NCI-H128 (cell line): ENCODE results near the gene ERG.

Experiments
- DNase-seq: peaks from one replicate; lab custom pipeline; 2025; ENCODE audit not compliant: unreplicated experiment; lab: John Stamatoyannopoulos, UW

The ERG gene

GRCh38 chr21:38474796-38475195 is 23.5 kb downstream of the ERG start:
- no peak for DNase-seq

DNA sequence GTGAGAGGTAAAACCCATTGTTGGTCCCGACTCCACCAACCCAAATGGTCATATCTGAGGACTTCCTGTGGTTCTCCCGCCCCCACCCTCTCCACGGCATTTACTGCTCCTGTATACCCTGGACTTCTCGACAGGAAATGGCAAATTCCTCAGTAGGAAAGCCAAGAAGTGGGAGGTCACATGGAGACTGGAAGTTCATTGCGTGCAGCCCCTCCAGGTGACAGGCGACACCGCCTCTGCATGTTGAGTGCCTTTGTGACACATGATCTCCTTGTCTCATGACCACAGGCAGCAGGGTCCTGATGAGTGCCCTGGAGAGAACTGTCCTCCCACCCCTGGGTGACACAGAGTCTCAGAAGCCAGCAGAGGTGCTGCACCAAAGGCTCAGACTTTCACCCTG is 24.2 kb downstream of the ERG start:
- DNase-seq = no peak

DNA sequence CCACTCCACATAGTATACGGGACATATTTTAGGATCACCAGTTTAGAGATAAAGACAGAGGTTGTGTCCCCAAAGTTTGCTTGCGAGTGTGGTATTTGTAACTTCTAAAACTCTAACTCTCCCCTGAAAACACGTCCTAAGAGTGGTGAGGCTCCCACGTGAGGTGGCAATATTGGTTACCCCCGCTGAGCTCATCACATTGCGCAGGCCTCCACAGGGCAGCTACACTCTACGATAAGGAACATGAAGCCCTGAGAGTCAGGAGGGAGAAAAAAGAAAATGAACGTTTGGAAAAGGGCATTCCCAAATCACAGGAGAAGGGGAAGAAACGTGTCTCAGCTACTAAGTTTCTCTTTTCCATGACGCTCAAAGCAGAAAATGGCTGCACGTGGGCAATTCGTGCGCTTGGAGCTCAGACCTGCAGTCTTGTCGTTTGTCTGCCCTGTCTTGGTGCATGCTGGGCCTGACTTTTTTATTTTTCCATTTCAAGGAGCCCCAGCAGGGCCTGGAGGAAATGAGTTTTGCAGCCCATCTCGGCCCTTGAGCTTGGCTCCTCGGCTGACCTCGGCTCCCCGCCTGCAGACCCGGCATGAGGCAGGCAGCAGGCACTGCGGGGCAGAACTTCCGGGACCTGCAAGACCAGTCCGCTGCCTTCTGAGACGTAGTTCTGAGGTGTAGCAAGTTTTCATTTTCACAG is 25.7 kb downstream of the ERG start:
- no peak for DNase-seq

- no peak for DNase-seq
Observed at GRCh38 chr21:38471766-38472165, 26.5 kb downstream of the ERG start.

DNA sequence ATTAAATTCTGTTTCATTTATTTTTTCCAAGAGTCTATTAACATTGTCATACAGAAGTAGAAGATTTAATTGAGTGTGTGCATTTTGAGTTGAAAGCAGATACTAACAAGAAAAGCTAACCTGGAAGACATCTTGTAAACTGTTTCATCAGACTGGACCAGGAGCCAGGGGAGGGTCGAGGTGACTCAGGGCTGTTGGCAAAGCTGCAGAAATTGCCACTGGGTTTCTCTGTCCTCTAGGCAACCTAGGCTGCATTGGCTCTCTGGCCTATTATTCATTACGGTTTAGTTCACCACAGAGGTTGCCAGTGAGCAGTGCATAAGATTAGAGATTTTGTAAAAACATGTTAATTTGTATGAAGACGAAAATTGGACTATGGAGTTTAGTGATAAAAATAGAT is 27.5 kb downstream of the ERG start:
- no peak for DNase-seq

- no peak for DNase-seq
Observed at GRCh38 chr21:38469642-38470041, 28.6 kb downstream of the ERG start.

DNA sequence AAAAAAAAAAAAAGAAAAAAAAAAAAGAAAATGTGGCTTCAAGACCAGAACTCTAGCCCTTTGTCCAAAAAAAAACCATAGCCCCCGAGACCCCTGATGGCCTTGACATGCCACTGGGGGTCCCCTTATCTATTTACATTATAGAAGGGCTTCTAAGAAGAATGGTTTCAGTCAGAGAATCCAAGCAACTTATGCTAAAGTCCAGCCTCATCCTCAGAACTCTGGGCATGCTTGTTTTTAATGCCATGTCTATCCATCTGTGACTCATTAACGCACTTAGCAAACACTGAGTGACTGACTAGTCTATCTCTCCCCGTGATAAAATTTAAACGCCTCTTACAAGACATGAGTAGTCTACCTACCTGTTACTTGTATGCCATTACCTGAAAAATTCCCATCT is 29.3 kb downstream of the ERG start:
- no peak for DNase-seq

- DNase-seq = no peak
Observed at GRCh38 chr21:38467911-38468310, 30.4 kb downstream of the ERG start.

DNA sequence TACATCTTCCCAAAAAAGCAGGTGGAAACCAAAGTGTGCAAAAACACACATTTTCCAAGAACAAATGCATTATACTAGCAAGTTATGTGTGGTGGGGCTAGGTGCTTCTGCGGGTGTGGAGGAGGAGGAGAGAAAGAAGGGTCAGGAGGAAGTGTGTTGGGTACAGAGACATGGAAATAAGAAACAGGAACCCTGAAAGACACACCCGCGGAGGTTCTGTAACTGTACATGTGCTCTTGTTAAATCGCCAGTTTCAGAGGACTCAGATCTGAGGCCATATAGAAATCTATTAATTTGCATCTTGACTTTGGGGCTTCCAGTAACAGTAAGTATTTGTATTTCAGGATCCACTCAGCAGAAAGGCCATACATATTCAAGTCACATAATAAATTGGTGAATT is 30.9 kb downstream of the ERG start:
- DNase-seq = no peak

- no peak for DNase-seq
Observed at GRCh38 chr21:38460171-38460742, 38.0 kb downstream of the ERG start.

- DNase-seq = no peak
Observed at GRCh38 chr21:38459490-38459889, 38.8 kb downstream of the ERG start.

DNA sequence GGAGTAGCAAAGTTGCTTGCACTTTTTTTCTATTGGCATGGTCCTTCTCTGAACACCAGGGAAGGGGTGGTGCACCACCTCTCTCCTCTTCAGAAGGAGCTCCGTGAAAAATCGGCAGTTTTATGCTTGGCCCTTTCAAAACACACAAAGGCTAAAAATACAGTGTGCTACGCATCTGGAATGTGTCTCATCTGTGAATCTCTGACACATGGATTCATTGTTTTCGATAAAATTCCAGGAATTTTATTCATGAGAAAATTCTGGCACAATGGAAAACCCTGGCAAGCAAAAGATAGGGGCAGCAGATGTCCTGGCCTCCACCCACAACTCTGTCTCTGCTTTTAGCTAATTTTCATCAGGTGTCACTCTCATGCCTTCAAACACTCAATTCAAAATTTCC is 42.9 kb downstream of the ERG start:
- DNase-seq = no peak

- DNase-seq = no peak
Observed at GRCh38 chr21:38454702-38455101, 43.6 kb downstream of the ERG start.

- DNase-seq = no peak
Observed at GRCh38 chr21:38454161-38454560, 44.1 kb downstream of the ERG start.

DNA sequence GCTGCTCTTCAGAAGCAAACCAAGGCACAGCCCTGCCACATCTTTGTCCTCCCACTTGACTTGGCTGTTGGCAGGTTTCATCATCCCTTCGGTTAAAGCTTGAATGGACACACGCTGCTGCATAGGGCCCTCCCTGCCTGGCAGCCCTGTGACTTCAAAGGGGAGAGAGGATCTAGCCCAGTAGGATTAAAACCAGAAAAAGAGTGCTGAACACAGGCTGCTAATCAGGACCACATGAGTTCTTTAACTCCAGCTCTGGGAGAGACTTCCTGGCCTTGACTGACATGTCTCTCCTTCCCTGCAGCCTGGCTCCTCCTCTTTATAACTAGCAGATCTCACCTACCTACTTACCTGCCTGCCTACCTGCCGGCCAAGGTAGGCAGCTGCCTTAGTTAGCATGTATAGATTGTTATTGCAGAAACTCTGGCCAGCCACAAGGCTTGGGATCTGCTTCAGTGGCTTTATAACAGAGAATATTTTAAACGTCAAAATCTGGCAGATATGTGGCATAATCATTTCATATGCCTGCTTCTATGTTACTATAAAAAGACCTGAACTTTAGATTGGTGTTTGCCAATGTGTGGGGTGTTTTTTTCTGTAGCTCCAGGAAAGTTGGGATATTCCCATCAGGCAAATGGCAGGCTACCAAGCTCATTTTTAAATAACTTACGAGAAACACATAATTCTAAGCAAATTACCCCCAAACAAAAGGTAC is 49.4 kb downstream of the ERG start:
- DNase-seq = no peak

DNA sequence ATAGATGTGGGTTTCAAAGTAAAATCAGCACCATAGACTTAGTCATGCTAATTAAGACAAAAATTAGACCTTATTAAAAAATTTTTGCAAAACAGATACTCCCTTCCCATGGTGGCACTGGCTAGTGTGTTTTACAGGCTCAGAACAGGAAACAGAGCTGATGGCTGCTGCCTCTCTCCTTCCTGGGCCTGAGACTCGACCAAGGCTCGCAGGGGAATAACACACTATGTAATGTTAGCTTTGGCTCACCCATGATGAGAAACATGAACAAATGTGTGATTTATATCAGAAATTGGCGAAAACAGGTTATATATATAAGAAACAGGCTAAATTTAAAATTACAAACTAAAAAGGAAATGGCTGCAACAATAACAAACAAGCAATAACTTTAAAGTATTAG is 50.7 kb downstream of the ERG start:
- no peak for DNase-seq

DNA sequence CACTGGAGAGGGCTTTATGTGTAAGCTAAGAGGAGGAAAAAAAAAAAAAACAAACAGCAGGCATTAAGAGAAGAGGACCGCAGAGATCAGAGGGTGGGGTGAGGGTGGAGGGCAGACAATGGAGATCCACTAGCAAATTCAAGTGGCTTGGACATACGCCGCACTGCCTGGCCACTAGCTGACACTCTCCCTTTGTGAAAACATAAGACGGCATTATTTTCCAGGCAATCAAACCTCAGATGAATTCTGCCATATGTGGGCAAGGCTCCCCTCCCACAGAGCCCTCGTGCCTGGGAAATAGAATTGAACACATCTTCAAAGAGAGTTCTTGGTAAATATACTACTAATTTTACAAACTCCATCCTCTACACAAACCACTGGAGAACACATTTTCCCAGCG is 53.6 kb downstream of the ERG start:
- DNase-seq = no peak

DNA sequence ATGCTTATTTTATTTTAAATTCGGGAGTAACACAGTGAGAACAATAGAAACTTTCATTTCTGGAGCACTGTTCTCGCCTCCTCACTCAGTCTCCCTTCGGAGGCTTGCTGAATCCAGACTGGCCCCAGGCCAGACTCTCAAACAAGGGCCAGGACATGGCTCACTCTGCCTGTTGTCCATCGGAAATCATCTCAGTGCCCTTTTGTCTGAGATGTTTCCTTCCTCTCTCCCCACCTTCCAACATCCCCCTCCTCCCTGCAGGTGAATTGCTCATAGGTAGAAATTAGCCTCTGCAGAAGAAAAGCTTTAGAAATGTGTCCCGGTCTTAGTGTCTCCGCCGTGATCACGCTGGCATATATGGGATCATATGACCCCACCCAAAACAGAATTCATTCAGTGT is 55.2 kb downstream of the ERG start:
- no peak for DNase-seq

GRCh38 chr21:38441153-38441552 is 57.1 kb downstream of the ERG start:
- no peak for DNase-seq

DNA sequence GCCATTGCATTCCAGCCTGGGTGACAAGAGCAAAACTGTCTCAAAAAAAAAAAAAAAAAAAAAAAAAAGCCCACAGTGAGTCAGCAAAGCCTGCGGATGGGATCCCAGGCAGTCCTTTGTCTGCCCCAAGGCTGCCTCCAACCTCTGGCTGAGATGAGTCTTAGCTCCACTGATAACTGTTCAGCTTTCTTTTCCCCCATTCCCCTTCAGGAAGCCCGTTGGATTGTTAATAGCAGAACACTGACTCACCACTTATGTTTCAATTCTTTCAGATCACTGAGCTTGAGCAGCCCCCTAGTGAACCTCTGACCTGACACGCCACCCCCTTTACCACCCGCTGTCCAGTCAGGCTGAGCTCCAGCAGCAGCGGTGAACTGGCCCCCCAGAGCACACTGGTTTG is 57.5 kb downstream of the ERG start:
- DNase-seq = no peak

GRCh38 chr21:38439957-38440356 is 58.3 kb downstream of the ERG start:
- DNase-seq = no peak

- DNase-seq = no peak
Observed at GRCh38 chr21:38439426-38439825, 58.9 kb downstream of the ERG start.

GRCh38 chr21:38438462-38438893 is 59.8 kb downstream of the ERG start:
- DNase-seq = no peak
